Lung microvascular endothelial cell (primary cell): Measurements from ENCODE around the gene SLCO3A1. TPM values are rescaled to one million over a fixed set of nuclear protein-coding genes. Genes with fewer than 3 reads are reported as not detected.
"Not testable (repeated sequence)": the region's sequence is repeated elsewhere in the genome, so short reads cannot be mapped to it uniquely, and the experiment has no call there.

Source experiments
- DNase-seq, 2 donors: peaks; one replicate each; pipeline versions ENCODE4 v3.0.0 to v3.0.0-alpha.2; 2010; ENCODE audit warnings: low read depth in 2 of 2
- total RNA-seq: library from RNA; depleted of rRNA; stranded (reverse); fragments of >200 nt; gene quantifications from 2 replicates; pipeline ENCODE4 v1.2.1, GENCODE V29; 2014

Gene SLCO3A1
- total RNA-seq, 1 donor from 2014 or later: 0.20 TPM

DNA sequence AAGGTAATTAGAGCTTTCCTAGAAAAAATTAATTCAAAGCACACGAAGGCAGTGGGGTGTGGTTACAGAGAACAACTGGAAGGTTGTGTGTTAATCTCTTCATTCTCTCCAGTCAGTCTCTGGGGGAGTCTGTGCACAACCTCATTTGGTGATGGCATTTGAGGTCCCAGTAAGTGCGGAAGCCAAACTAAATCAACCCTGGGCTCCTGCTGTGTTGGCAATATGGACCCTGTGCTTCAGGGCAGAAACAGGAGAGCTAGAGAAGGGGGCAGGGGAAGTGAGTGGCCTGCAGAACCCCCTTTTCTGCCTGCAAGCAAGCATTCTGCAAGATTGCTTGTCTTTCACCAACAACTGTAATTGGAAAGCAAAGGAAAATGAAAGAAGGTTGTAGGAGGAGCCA is 344.2 kb downstream of the SLCO3A1 start:
- no peak for DNase-seq

DNA sequence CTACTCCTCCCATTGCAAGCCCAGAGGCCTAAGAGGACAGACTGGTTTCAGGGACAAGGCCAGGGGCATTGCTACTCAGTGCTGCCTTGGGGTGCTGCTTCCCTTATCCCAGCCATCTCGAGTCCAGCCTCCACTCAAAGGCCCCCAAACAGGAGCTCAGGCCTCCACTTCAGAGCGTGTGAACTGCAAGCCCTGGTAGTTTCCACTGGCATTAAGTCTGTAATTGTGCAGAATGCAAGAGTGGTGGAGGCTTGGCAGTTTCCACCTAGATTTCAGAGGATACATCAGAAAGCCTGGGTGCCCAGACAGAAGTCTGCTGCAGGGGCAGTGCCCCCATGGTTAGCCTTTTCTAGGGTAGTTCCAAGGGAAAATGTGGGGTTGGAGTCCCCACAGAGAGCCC is 347.4 kb downstream of the SLCO3A1 start:
- DNase-seq: no peak

DNA sequence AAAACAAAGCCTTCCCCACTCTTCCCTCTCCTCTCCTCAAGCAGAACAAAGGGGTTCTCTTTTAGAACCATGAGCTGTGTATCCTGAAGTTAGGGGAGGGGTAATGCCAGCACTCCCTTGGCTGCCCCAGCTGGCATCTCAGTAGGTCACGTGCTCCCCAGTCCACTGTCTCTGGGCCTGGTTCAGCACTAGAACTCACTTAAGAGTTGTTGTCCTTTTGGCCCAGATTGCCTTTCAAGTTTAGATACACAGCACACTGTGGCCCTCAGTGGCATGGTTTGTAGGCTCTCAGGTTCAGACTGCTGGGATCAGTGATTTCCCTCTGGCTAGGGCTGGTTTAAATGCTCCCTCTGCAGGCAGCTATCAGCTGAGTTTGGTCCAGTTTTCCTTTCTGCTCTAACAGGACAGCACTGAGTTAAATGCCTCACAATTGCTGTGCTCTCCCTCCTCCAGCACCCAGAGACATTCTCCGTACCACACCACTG is 351.8 kb downstream of the SLCO3A1 start:
- DNase-seq: no peak

DNA sequence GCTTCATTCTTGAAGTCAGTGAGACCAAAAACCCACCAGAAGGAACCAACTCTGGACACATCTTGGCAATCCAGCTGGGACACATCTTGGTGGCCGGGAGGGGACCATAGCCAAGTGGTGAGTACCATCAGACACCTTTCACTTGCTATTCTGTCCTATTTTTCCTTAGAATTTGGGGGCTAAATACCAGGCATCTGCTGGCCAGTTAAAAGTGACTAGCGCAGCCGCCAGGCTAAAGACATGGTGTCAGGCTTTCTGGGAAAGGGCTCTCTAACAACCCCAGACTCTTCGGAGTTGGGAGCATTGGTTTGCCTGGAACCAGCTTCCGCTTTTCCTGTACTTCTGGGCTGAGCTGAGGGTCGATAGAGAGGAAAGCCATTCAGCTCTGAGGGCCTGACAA is 354.1 kb downstream of the SLCO3A1 start:
- DNase-seq: not testable (repeated sequence)
